ENCODE measurements around the gene CREB5.

CREB5 gene

DNA sequence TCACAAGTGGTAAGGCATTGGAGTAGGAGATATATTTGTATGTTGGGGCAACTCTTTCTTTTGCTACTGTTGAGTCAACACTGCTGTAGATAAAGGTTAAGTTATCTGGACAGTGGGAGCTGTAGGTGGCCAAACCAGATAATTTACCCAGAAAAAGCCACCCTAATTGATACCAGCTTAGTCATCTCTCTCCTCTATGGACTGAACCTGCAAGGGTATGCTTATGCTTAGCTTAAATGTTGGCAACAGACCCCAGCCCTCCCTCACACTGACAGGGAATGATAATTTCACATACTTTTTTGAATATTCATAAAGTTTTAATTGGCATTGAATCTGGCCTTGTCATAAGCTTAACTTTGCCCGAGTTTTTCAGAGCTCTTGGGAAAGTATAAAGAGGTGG lies 66.3 kb downstream of the CREB5 start:
- H3K36me3 ChIP-seq (ENCODE audit: control insufficient read depth in 2 of 2, insufficient read depth in 2 of 2, low read length in 2 of 2) = no peaks in the 10 kb centered on the region
- H3K9ac ChIP-seq (ENCODE audit: low read length in 2 of 2) = no peak overlapping the region
- H3K27me3 ChIP-seq (ENCODE audit: control insufficient read depth in 1 of 2, insufficient read depth in 2 of 2, low read length in 2 of 2) = no peaks in the 10 kb centered on the region
- no peak overlapping the region for H3K27ac ChIP-seq (ENCODE audit: low read length)
- H3K4me3 ChIP-seq (ENCODE audit: low read length in 2 of 2) = no peak overlapping the region
- H3K4me1 ChIP-seq (ENCODE audit: control insufficient read depth, insufficient read depth, low read length) = peaks cover 4% of the 10 kb centered on the region
- H3K9me3 ChIP-seq (ENCODE audit: control insufficient read depth in 2 of 2, low read length in 2 of 2) = no peaks in the 10 kb centered on the region

DNA sequence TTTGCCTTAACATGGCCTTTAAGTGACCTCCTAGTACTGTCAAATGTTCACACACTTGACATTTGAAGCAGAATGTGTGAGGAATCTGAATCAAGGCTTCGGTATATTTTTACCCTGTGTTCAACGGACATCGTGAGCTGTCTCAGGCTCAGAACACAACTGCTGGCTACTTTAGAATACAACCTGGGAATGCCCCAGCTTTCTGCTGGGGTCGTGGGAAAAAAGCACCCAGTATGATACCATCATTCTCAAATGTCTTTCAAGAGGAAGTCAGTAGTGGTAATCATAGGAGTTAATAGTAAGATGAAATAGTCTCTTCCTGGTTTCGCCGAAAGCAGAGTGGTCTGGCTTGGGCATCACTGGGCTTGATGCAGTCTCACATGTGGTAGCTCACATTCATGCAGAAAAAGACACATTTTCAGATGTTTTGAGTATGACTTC lies 67.2 kb downstream of the CREB5 start:
- no peaks in the 10 kb centered on the region for H3K4me1 ChIP-seq (ENCODE audit: control insufficient read depth, insufficient read depth, low read length)
- H3K36me3 ChIP-seq (ENCODE audit: control insufficient read depth in 2 of 2, insufficient read depth in 2 of 2, low read length in 2 of 2) = no peaks in the 10 kb centered on the region

DNA sequence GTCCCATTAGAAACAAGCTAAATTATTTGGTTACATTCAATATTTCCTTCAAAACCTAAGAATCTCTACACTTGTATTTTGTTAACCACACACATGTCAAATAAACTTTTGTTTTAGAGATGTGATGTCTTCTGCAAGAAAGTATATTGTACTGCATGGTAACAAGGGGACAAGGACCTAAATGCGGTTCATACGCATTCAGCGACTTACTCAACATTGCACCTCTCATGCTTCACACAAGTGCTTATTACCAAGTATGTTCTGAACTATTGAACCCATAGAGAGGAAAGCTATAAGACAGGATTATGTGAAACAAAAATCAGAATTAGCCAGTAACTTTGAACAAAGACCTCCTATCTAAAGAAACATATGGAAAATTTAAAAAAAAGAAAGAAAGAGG lies 68.3 kb downstream of the CREB5 start:
- H3K9me3 ChIP-seq (ENCODE audit: control insufficient read depth in 2 of 2, low read length in 2 of 2) = no peaks in the 10 kb centered on the region

More for the DNA sequence above, 67.2 kb downstream of the CREB5 start:
- H3K27me3 ChIP-seq (ENCODE audit: control insufficient read depth in 1 of 2, insufficient read depth in 2 of 2, low read length in 2 of 2) = no peaks in the 10 kb centered on the region
- H3K9ac ChIP-seq (ENCODE audit: low read length in 2 of 2) = no peak overlapping the region
- no peak overlapping the region for H3K4me3 ChIP-seq (ENCODE audit: low read length in 2 of 2)
- H3K9me3 ChIP-seq (ENCODE audit: control insufficient read depth in 2 of 2, low read length in 2 of 2) = no peaks in the 10 kb centered on the region
- no peak overlapping the region for H3K27ac ChIP-seq (ENCODE audit: low read length)

DNA sequence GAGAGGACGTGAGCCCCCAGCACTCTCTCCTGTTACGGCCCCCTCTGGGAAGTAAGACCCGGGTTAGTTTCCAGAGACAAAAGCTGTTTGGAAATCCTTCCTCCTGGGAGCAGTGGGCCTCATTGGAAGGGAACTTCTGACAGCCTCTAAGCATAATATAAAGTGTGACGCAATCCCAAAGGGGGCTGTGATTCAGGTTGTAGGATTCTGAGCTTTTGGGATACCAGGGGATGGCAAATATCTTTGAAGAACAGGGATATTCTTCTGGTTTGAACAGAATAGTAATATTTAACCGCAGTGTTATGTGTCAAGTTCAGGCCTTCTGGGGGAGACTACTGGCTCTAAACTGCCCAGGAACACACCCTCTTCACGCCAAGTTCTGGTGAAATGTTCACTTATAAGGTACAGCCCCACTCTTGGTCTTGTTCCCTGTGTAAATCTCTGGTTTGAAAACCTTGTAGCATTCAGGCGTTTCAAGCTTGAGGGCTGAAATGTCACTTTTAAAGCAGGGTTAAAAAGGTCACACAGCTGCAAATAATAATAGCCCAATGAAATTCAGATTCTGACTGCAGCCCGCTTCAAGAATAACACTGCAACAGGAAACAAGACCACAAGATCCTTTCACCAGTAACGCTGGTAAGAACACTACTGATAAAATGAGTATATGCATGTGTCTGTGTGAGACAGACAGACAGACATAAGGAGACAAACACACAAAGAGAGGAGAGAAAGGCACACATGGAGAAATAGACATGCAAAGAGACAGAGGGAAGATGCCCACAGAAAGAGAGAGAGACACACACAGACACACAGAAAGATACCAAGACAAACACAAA lies 69.0 kb downstream of the CREB5 start:
- H3K36me3 ChIP-seq (ENCODE audit: control insufficient read depth in 2 of 2, insufficient read depth in 2 of 2, low read length in 2 of 2) = no peaks in the 10 kb centered on the region
- H3K27me3 ChIP-seq (ENCODE audit: control insufficient read depth in 1 of 2, insufficient read depth in 2 of 2, low read length in 2 of 2) = no peaks in the 10 kb centered on the region
- no peaks in the 10 kb centered on the region for H3K4me1 ChIP-seq (ENCODE audit: control insufficient read depth, insufficient read depth, low read length)
- H3K27ac ChIP-seq (ENCODE audit: low read length) = no peak overlapping the region
- no peaks in the 10 kb centered on the region for H3K9me3 ChIP-seq (ENCODE audit: control insufficient read depth in 2 of 2, low read length in 2 of 2)
- H3K4me3 ChIP-seq (ENCODE audit: low read length in 2 of 2) = no peak overlapping the region
- H3K9ac ChIP-seq (ENCODE audit: low read length in 2 of 2) = no peak overlapping the region

More for the DNA sequence above, 68.3 kb downstream of the CREB5 start:
- Histone ChIP-seq H3K36me3 (ENCODE audit: control insufficient read depth in 2 of 2, insufficient read depth in 2 of 2, low read length in 2 of 2) (no peaks in the 10 kb centered on the region), H3K27ac (ENCODE audit: low read length) (no peak overlapping the region), H3K9ac (ENCODE audit: low read length in 2 of 2) (no peak overlapping the region), H3K4me1 (ENCODE audit: control insufficient read depth, insufficient read depth, low read length) (no peaks in the 10 kb centered on the region), H3K4me3 (ENCODE audit: low read length in 2 of 2) (no peak overlapping the region), H3K27me3 (ENCODE audit: control insufficient read depth in 1 of 2, insufficient read depth in 2 of 2, low read length in 2 of 2) (no peaks in the 10 kb centered on the region)

DNA sequence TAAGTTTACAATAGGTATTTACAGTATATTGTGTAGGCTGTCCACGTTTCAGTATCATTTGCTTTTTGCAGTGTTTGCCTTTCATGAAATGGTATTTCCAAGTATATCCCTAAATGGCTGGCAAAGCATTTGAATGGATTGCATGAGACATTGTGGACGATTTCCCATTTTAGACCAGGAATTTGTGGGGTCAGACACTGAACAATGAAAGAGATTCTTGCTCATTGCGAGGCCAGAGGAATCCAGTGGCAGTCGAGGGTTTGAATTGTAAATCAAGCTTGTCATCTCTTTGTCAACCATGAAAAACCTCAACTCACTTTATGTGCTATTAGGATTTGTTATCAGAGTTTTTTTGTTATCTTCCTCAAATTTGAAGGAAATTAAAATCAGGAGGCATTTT lies 70.8 kb downstream of the CREB5 start:
- Histone ChIP-seq H3K9ac (ENCODE audit: low read length in 2 of 2) (no peak overlapping the region), H3K27ac (ENCODE audit: low read length) (no peak overlapping the region), H3K9me3 (ENCODE audit: control insufficient read depth in 2 of 2, low read length in 2 of 2) (no peaks in the 10 kb centered on the region), H3K4me1 (ENCODE audit: control insufficient read depth, insufficient read depth, low read length) (no peaks in the 10 kb centered on the region), H3K36me3 (ENCODE audit: control insufficient read depth in 2 of 2, insufficient read depth in 2 of 2, low read length in 2 of 2) (peaks cover 0 to 2% of the 10 kb centered on the region in 2 donors), H3K4me3 (ENCODE audit: low read length in 2 of 2) (no peak overlapping the region), H3K27me3 (ENCODE audit: control insufficient read depth in 1 of 2, insufficient read depth in 2 of 2, low read length in 2 of 2) (no peaks in the 10 kb centered on the region)

DNA sequence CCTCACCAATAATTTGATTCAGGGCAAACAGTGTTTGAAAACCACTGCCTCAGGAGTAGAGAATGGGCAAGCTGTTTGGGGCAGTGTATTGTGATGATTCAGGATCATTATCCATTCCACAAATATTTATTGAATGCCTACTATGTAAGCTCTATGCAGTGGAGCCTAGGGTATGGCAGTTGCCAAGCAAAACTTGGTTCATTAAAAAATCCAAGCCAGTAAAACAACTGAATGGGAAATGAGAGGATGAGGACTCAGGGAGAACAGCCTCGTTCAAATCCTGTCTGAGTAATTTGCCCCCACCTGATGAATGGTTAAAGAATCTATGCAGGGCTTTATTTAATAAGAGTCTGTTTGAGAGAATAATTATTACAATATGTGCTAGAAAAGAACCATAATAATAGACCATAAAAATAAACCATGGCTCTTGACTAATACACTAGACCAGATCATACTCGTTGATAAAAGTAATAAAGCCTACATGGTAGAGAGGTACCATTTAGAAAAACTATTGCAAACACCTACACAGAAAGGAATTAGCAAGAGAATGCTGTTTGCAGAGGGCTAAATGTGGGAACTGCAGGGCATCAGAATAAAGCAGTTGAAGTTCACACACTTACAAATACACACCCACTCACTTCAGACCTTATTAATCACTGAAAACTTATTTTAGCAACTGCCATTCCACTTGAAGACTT lies 71.7 kb downstream of the CREB5 start:
- H3K36me3 ChIP-seq (ENCODE audit: control insufficient read depth in 2 of 2, insufficient read depth in 2 of 2, low read length in 2 of 2) = peaks cover 0 to 2% of the 10 kb centered on the region in 2 donors
- H3K27ac ChIP-seq (ENCODE audit: low read length) = no peak overlapping the region
- H3K9me3 ChIP-seq (ENCODE audit: control insufficient read depth in 2 of 2, low read length in 2 of 2) = no peaks in the 10 kb centered on the region
- H3K4me3 ChIP-seq (ENCODE audit: low read length in 2 of 2) = no peak overlapping the region
- H3K27me3 ChIP-seq (ENCODE audit: control insufficient read depth in 1 of 2, insufficient read depth in 2 of 2, low read length in 2 of 2) = no peaks in the 10 kb centered on the region
- H3K4me1 ChIP-seq (ENCODE audit: control insufficient read depth, insufficient read depth, low read length) = no peaks in the 10 kb centered on the region
- H3K9ac ChIP-seq (ENCODE audit: low read length in 2 of 2) = no peak overlapping the region

DNA sequence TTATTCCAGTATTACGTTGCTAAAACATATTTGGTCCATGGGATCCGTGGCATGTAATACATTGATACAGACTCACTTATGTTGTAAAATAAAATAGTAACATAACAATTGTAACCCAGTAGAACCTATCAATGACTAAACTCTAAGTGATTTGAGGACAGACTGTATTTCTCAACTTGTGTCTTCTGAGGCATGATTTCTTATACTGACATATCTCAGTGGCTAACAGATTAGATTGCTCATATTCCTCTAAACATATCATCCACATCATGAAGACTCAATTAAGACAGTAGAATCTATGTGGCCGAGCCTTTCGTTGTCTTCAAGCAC lies 72.3 kb downstream of the CREB5 start:
- no peak overlapping the region for H3K27ac ChIP-seq (ENCODE audit: low read length)
- H3K4me3 ChIP-seq (ENCODE audit: low read length in 2 of 2) = no peak overlapping the region
- H3K27me3 ChIP-seq (ENCODE audit: control insufficient read depth in 1 of 2, insufficient read depth in 2 of 2, low read length in 2 of 2) = no peaks in the 10 kb centered on the region
- H3K9ac ChIP-seq (ENCODE audit: low read length in 2 of 2) = no peak overlapping the region
- H3K36me3 ChIP-seq (ENCODE audit: control insufficient read depth in 2 of 2, insufficient read depth in 2 of 2, low read length in 2 of 2) = peaks cover 0 to 2% of the 10 kb centered on the region in 2 donors
- no peaks in the 10 kb centered on the region for H3K4me1 ChIP-seq (ENCODE audit: control insufficient read depth, insufficient read depth, low read length)
- H3K9me3 ChIP-seq (ENCODE audit: control insufficient read depth in 2 of 2, low read length in 2 of 2) = no peaks in the 10 kb centered on the region

DNA sequence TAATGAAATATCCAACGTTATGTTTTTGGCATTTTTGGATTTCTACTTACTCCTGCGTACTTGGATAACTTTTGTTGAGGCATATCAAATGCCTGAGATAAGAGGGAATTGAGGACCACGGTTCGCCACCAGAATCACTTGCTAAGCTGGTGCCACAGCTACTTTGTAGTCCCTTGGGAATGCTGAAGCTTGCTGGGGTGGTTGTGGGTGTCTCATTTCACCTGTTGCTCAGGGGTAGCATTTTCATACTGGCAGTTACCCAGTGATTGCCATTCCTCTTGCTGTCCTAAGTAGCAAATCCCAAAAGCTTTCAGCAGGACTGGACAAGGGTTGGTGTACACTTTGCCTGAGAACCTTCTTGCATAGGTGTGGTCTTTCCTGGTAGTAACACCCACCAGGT lies 75.2 kb downstream of the CREB5 start:
- Histone ChIP-seq H3K27ac (ENCODE audit: low read length) (no peak overlapping the region), H3K36me3 (ENCODE audit: control insufficient read depth in 2 of 2, insufficient read depth in 2 of 2, low read length in 2 of 2) (peaks cover 0 to 2% of the 10 kb centered on the region in 2 donors), H3K9ac (ENCODE audit: low read length in 2 of 2) (no peak overlapping the region)

DNA sequence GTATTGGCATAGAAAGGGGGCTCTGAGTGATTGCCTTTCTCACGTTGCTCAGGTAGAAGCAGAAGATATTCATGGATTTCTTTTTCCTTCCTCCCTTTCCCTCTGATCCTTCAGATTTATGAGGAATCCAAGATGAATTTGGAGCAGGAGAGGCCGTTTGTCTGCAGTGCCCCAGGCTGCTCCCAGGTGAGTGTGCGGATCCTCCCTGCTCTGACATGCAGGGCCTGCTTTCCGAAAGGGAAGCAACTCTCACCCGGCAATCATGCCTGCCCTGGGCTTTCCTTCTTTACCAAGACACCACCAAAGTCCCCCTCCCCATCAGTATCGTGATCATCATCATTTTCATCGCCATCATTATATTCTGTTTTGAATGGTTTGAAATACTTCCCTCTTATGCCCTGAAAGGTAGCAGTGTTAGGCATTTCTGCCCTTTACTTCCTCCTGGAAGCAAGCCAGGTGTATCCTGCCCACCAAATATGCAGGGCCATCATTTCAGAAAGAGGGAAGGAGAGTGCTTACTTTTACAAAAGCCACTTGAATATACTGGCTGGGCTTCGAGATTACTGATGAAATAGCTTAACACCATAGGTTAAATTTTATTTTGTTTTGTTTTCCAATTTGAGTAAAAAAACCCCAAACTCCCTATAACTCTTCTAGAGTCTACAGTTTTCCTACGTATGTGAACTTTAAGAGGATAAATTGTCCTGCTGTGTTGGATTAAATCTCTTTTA lies 75.9 kb downstream of the CREB5 start:
- H3K4me3 ChIP-seq (ENCODE audit: low read length in 2 of 2) = no peak overlapping the region

More for the DNA sequence above, 75.2 kb downstream of the CREB5 start:
- Histone ChIP-seq H3K4me3 (ENCODE audit: low read length in 2 of 2) (no peak overlapping the region), H3K4me1 (ENCODE audit: control insufficient read depth, insufficient read depth, low read length) (no peaks in the 10 kb centered on the region), H3K9me3 (ENCODE audit: control insufficient read depth in 2 of 2, low read length in 2 of 2) (no peaks in the 10 kb centered on the region), H3K27me3 (ENCODE audit: control insufficient read depth in 1 of 2, insufficient read depth in 2 of 2, low read length in 2 of 2) (no peaks in the 10 kb centered on the region)

DNA sequence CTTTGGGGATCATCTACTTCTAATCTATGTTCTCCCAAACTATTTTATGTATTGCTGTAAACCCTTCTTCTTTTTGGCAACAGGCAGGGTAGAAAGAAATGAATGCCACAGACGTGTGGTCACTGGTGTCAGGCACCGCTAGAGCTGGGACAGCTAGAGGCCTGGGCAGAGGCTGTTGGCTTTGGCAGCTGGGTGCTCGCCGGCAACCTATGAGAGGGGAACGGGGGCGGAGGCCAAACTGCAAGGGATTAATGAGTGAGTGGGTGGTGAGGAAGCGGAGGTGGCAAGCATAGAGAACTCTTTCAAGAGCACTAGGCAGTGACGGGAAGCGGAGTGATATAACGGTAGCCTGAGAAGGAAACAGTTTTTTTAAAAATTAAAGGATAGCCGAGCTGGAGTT lies 78.5 kb downstream of the CREB5 start:
- no peak overlapping the region for H3K9ac ChIP-seq (ENCODE audit: low read length in 2 of 2)
- no peaks in the 10 kb centered on the region for H3K27me3 ChIP-seq (ENCODE audit: control insufficient read depth in 1 of 2, insufficient read depth in 2 of 2, low read length in 2 of 2)
- H3K9me3 ChIP-seq (ENCODE audit: control insufficient read depth in 2 of 2, low read length in 2 of 2) = no peaks in the 10 kb centered on the region
- H3K27ac ChIP-seq (ENCODE audit: low read length) = no peak overlapping the region
- H3K36me3 ChIP-seq (ENCODE audit: control insufficient read depth in 2 of 2, insufficient read depth in 2 of 2, low read length in 2 of 2) = peaks cover 0 to 2% of the 10 kb centered on the region in 2 donors
- H3K4me1 ChIP-seq (ENCODE audit: control insufficient read depth, insufficient read depth, low read length) = no peaks in the 10 kb centered on the region
- no peak overlapping the region for H3K4me3 ChIP-seq (ENCODE audit: low read length in 2 of 2)

More for the DNA sequence above, 75.9 kb downstream of the CREB5 start:
- no peaks in the 10 kb centered on the region for H3K27me3 ChIP-seq (ENCODE audit: control insufficient read depth in 1 of 2, insufficient read depth in 2 of 2, low read length in 2 of 2)
- H3K4me1 ChIP-seq (ENCODE audit: control insufficient read depth, insufficient read depth, low read length) = no peaks in the 10 kb centered on the region
- H3K27ac ChIP-seq (ENCODE audit: low read length) = no peak overlapping the region
- no peak overlapping the region for H3K9ac ChIP-seq (ENCODE audit: low read length in 2 of 2)
- H3K9me3 ChIP-seq (ENCODE audit: control insufficient read depth in 2 of 2, low read length in 2 of 2) = no peaks in the 10 kb centered on the region
- peaks cover 0 to 2% of the 10 kb centered on the region in 2 donors for H3K36me3 ChIP-seq (ENCODE audit: control insufficient read depth in 2 of 2, insufficient read depth in 2 of 2, low read length in 2 of 2)

Measured in stomach smooth muscle (tissue), 2 donors.